SK-N-SH treated with all-trans-retinoic acid at 6 μM for 48 hours (cell line): ENCODE measurements around the gene LANCL1.
A peak's percentile ranks its signal among the peaks of the same experiment; 100 is the strongest.

Experiments
- ATAC-seq: fragments of 200-7000 bp; cut with Tn5 transposase; 3 replicates; pipeline ENCODE4 v1.9.1; 2020; ENCODE audit warnings: mild to moderate bottlenecking, moderate library complexity
- BACH2 ChIP-seq: fragments of 250-450 bp; sonication (Bioruptor Pico); IDR thresholded peaks from 2 replicates; pipeline ENCODE4 v1.9.0; 2021; ENCODE audit warnings: mild to moderate bottlenecking, borderline replicate concordance
- CSDC2 ChIP-seq: fragments of 250-450 bp; sonication (Bioruptor Pico); IDR thresholded peaks from 2 replicates; pipeline ENCODE4 v1.5.0; 2020; ENCODE audit warnings: mild to moderate bottlenecking, moderate library complexity
- ESRRG ChIP-seq: fragments of 250-450 bp; sonication (Bioruptor Pico); IDR thresholded peaks from 2 replicates; pipeline ENCODE4 v1.6.1; 2021; ENCODE audit warnings: mild to moderate bottlenecking
- GLIS3 ChIP-seq: fragments of 250-450 bp; sonication (Bioruptor Pico); IDR thresholded peaks from 2 replicates; pipeline ENCODE4 v1.5.0; 2020; ENCODE audit warnings: mild to moderate bottlenecking, moderate library complexity
- ISL1 ChIP-seq: fragments of 250-450 bp; sonication (Bioruptor Pico); IDR thresholded peaks from 2 replicates; pipeline ENCODE4 v2.1.2; 2022; ENCODE audit warnings: mild to moderate bottlenecking, moderate library complexity
- OSR1 ChIP-seq: fragments of 250-450 bp; sonication (Bioruptor Pico); IDR thresholded peaks from 2 replicates; pipeline ENCODE4 v1.8.0; 2022; ENCODE audit warnings: moderate library complexity, mild to moderate bottlenecking, inconsistent platforms
- PPARA ChIP-seq: fragments of 250-450 bp; sonication (Bioruptor Pico); IDR thresholded peaks from 2 replicates; pipeline ENCODE4 v1.5.0; 2020; ENCODE audit warnings: mild to moderate bottlenecking, borderline replicate concordance
- RARB ChIP-seq: fragments of 250-450 bp; sonication (Bioruptor Pico); IDR thresholded peaks from 2 replicates; pipeline ENCODE4 v1.8.0; 2021; ENCODE audit warnings: mild to moderate bottlenecking, moderate library complexity
- SNAI2 ChIP-seq: fragments of 250-450 bp; sonication (Bioruptor Pico); IDR thresholded peaks from 2 replicates; pipeline ENCODE4 v1.5.0; 2020; ENCODE audit warnings: mild to moderate bottlenecking, moderate library complexity
- TOX ChIP-seq: fragments of 250-450 bp; sonication (Bioruptor Pico); IDR thresholded peaks from 2 replicates; pipeline ENCODE4 v1.8.0; 2021; ENCODE audit warnings: mild to moderate bottlenecking, moderate library complexity, borderline replicate concordance
- ZC3H10 ChIP-seq: fragments of 250-450 bp; sonication (Bioruptor Pico); IDR thresholded peaks from 2 replicates; pipeline ENCODE4 v1.5.1; 2021; ENCODE audit warnings: mild to moderate bottlenecking, moderate library complexity
- ZFP3 ChIP-seq: fragments of 250-450 bp; sonication (Bioruptor Pico); IDR thresholded peaks from 2 replicates; pipeline ENCODE4 v1.5.0; 2020; ENCODE audit warnings: mild to moderate bottlenecking, moderate library complexity
- ZFP30 ChIP-seq: fragments of 450-650 bp; formaldehyde crosslinking; IDR thresholded peaks from 2 replicates; pipeline ENCODE4 v1.5.0; 2022; ENCODE audit warnings: mild to moderate bottlenecking, moderate library complexity
- ZNF565 ChIP-seq: fragments of 450-650 bp; formaldehyde crosslinking; conservative IDR thresholded peaks from 2 replicates; pipeline ENCODE4 v1.5.0; 2020; ENCODE audit warnings: low read depth, mild to moderate bottlenecking, moderate library complexity
- ZNF70 ChIP-seq: fragments of 450-650 bp; formaldehyde crosslinking; IDR thresholded peaks from 2 replicates; pipeline ENCODE4 v1.5.0; 2020; ENCODE audit warnings: mild to moderate bottlenecking, moderate library complexity
- ZNF8 ChIP-seq: fragments of 450-650 bp; formaldehyde crosslinking; IDR thresholded peaks from 2 replicates; pipeline ENCODE4 v1.5.0; 2020; ENCODE audit warnings: mild to moderate bottlenecking, moderate library complexity
- TF ChIP-seq, protein P1 (sequence below): fragments of 250-450 bp; sonication (Bioruptor Pico); IDR thresholded peaks from 2 replicates; pipeline ENCODE4 v1.5.1; 2021; ENCODE audit warnings: mild to moderate bottlenecking, moderate library complexity
- TF ChIP-seq, protein P2 (sequence below): fragments of 250-450 bp; sonication (Bioruptor Pico); IDR thresholded peaks from 2 replicates; pipeline ENCODE4 v1.5.0; 2020; ENCODE audit warnings: mild to moderate bottlenecking, moderate library complexity
- TF ChIP-seq, protein P3 (sequence below): fragments of 250-450 bp; sonication (Bioruptor Pico); IDR thresholded peaks from 2 replicates; pipeline ENCODE4 v1.8.0; 2021; ENCODE audit warnings: low read depth, mild to moderate bottlenecking, moderate library complexity, borderline replicate concordance
- TF ChIP-seq, protein P4 (sequence below): fragments of 250-450 bp; sonication (Bioruptor Pico); IDR thresholded peaks from 2 replicates; pipeline ENCODE4 v1.8.0; 2020; ENCODE audit warnings: mild to moderate bottlenecking, moderate library complexity, borderline replicate concordance

The LANCL1 gene, protein sequence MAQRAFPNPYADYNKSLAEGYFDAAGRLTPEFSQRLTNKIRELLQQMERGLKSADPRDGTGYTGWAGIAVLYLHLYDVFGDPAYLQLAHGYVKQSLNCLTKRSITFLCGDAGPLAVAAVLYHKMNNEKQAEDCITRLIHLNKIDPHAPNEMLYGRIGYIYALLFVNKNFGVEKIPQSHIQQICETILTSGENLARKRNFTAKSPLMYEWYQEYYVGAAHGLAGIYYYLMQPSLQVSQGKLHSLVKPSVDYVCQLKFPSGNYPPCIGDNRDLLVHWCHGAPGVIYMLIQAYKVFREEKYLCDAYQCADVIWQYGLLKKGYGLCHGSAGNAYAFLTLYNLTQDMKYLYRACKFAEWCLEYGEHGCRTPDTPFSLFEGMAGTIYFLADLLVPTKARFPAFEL

DNA sequence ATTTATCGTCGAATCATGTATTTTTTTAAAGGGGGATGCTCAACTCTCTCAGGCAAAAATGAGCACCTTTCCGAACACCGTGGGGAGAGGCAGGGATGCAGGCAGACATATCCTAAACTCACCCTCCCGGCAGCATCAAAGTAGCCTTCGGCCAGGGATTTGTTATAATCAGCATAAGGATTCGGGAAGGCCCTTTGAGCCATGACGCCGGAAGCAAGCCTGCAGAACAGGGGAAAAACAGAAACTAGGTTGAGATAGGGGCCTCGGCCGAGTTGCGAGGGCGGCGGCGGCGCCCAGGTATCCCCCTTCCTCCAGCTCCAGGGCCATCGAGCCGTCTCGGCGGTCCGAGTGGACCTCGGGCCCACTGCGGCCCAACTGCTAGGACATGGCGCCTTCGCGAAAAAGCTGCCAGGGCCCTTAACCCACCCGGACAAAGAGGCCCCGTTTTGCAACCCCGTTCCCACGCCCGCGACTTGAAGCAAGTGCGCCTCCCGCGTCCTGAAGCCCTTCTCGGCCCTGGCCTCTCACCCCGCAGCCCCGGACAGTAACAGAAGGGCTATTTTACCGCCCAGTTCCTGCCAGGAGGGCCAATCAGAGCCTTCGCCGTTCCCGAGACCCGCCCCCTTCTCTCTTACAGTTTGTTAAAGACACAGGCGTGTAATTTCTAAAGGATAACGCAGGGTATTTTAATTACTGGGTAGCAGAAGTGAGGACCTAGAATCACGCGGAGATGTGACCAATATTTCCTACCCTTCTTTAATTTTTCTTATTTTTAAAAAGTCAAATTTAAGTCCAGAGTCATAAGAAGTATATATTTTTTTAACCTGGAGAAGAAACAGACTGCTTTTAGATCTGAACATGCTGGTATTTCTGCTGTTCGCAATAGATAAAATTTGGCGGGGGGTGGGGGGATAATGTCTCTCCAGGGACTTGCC is at the start of gene LANCL1:
TSS of gene LANCL1 (minus strand) at position 566 of the 935 bp plus-strand sequence. CDS start at position 203, 363 bp downstream.
- TF ChIP-seq GLIS3 (CRISPR knock-in tag) (no peak), CSDC2 (CRISPR knock-in tag) (no peak), BACH2 (CRISPR knock-in tag) (no peak), ISL1 (CRISPR knock-in tag) (no peak)
- TF ChIP-seq, protein P1, sequence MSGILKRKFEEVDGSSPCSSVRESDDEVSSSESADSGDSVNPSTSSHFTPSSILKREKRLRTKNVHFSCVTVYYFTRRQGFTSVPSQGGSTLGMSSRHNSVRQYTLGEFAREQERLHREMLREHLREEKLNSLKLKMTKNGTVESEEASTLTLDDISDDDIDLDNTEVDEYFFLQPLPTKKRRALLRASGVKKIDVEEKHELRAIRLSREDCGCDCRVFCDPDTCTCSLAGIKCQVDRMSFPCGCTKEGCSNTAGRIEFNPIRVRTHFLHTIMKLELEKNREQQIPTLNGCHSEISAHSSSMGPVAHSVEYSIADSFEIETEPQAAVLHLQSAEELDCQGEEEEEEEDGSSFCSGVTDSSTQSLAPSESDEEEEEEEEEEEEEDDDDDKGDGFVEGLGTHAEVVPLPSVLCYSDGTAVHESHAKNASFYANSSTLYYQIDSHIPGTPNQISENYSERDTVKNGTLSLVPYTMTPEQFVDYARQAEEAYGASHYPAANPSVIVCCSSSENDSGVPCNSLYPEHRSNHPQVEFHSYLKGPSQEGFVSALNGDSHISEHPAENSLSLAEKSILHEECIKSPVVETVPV, result no peak
- ATAC-seq, result peak; percentile 100

DNA sequence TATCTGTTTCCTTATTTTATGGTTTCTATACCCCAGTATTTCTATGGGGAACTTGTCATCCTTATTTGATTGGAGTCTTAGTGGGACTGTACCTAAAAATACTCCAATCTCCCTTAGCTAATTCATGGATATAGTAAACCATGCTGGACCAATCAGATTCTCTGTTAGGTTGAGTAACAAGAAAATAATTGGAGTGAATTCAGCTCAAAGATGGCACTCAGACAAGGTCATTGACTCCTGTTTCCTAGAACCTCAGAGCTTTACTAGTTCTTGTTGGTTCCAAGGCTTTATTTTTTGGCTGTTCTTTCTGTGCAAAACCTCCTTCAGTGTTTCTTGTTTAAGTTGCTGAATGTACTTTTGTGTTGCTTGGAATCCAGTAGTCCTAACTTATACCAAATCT is 48.0 kb upstream of the LANCL1 start:
- ATAC-seq, result no peak

DNA sequence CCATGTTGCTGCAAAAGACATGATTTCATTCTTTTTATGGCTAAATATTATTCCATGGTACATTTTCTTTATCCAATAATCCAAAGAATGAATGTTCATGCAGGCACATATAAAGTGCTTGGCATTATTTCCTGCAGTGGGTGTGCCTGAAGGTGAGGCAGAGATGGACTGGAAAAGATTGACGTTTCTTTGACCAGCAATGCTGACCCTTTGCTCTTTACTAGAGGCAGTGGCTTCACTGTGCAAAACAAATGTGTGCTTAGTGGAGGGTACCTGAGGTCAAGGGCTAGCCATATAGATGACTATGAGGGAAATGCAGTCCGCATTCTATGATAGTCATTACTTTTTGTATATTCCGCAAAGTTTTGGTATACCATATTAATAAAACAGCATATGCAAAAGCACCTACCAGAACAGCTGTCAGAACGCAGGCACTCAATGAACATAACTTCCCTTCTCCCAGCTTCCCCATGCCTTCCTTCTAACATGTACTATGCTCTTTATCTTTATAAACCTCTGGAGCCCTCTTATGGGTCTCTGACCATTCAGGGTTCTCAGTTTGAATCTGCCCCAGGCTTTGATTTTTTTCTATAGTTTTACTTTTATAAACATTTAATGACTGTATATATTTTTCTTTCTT is 47.2 kb upstream of the LANCL1 start:
- ATAC-seq, result no peak
- no peak for TF ChIP-seq ZNF8 (CRISPR knock-in tag)
- no peak for TF ChIP-seq PPARA (CRISPR knock-in tag)
- TF ChIP-seq, protein P2, sequence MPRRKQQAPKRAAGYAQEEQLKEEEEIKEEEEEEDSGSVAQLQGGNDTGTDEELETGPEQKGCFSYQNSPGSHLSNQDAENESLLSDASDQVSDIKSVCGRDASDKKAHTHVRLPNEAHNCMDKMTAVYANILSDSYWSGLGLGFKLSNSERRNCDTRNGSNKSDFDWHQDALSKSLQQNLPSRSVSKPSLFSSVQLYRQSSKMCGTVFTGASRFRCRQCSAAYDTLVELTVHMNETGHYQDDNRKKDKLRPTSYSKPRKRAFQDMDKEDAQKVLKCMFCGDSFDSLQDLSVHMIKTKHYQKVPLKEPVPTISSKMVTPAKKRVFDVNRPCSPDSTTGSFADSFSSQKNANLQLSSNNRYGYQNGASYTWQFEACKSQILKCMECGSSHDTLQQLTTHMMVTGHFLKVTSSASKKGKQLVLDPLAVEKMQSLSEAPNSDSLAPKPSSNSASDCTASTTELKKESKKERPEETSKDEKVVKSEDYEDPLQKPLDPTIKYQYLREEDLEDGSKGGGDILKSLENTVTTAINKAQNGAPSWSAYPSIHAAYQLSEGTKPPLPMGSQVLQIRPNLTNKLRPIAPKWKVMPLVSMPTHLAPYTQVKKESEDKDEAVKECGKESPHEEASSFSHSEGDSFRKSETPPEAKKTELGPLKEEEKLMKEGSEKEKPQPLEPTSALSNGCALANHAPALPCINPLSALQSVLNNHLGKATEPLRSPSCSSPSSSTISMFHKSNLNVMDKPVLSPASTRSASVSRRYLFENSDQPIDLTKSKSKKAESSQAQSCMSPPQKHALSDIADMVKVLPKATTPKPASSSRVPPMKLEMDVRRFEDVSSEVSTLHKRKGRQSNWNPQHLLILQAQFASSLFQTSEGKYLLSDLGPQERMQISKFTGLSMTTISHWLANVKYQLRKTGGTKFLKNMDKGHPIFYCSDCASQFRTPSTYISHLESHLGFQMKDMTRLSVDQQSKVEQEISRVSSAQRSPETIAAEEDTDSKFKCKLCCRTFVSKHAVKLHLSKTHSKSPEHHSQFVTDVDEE (CRISPR knock-in tag), result no peak
- no peak for TF ChIP-seq BACH2 (CRISPR knock-in tag)
- TF ChIP-seq, protein P3, sequence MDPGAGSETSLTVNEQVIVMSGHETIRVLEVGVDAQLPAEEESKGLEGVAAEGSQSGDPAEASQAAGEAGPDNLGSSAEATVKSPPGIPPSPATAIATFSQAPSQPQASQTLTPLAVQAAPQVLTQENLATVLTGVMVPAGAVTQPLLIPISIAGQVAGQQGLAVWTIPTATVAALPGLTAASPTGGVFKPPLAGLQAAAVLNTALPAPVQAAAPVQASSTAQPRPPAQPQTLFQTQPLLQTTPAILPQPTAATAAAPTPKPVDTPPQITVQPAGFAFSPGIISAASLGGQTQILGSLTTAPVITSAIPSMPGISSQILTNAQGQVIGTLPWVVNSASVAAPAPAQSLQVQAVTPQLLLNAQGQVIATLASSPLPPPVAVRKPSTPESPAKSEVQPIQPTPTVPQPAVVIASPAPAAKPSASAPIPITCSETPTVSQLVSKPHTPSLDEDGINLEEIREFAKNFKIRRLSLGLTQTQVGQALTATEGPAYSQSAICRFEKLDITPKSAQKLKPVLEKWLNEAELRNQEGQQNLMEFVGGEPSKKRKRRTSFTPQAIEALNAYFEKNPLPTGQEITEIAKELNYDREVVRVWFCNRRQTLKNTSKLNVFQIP (CRISPR knock-in tag), result no peak

More for the DNA sequence above, 48.0 kb upstream of the LANCL1 start:
- no peak for TF ChIP-seq PPARA (CRISPR knock-in tag)
- no peak for TF ChIP-seq TOX (CRISPR knock-in tag)
- TF ChIP-seq OSR1 (CRISPR knock-in tag), result no peak
- TF ChIP-seq, protein P3 (CRISPR knock-in tag), result no peak
- TF ChIP-seq, all 23 proteins: peak for 0

DNA sequence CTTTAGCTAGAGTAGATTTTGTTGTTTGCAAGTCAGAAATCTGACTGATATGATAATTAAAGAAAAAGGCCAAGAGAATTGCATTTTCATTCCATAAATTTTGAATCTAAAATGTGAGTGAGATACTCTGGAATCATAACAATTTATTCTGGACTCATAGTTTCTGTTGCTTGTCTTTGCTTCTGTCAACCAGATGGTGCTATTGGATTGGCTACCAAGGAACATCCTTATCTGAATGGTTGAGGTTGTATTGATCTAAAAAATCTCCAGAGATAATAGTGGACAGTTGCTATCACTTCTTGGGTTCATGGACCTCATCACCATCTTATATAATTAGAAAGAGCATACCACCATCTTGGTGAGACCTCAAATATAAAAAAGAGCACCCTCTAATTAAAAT is 45.8 kb upstream of the LANCL1 start:
- ATAC-seq, result no peak
- no peak for TF ChIP-seq ZNF70 (CRISPR knock-in tag)
- TF ChIP-seq ZFP30 (CRISPR knock-in tag), result no peak
- TF ChIP-seq, protein P3 (CRISPR knock-in tag), result no peak
- TF ChIP-seq, protein P4, sequence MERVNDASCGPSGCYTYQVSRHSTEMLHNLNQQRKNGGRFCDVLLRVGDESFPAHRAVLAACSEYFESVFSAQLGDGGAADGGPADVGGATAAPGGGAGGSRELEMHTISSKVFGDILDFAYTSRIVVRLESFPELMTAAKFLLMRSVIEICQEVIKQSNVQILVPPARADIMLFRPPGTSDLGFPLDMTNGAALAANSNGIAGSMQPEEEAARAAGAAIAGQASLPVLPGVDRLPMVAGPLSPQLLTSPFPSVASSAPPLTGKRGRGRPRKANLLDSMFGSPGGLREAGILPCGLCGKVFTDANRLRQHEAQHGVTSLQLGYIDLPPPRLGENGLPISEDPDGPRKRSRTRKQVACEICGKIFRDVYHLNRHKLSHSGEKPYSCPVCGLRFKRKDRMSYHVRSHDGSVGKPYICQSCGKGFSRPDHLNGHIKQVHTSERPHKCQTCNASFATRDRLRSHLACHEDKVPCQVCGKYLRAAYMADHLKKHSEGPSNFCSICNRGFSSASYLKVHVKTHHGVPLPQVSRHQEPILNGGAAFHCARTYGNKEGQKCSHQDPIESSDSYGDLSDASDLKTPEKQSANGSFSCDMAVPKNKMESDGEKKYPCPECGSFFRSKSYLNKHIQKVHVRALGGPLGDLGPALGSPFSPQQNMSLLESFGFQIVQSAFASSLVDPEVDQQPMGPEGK (CRISPR knock-in tag), result no peak
- TF ChIP-seq ESRRG, result no peak
- no peak for TF ChIP-seq SNAI2 (CRISPR knock-in tag)
- no peak for TF ChIP-seq OSR1 (CRISPR knock-in tag)
- no peak for TF ChIP-seq ZNF565 (CRISPR knock-in tag)
- no peak for TF ChIP-seq ZFP3 (CRISPR knock-in tag)
- TF ChIP-seq ISL1 (CRISPR knock-in tag), result no peak
- no peak for TF ChIP-seq ZNF8 (CRISPR knock-in tag)
- TF ChIP-seq PPARA (CRISPR knock-in tag), result no peak
- TF ChIP-seq ZC3H10 (CRISPR knock-in tag), result no peak
- TF ChIP-seq RARB, result no peak
